OCI-LY7 (cell line): ENCODE data around the gene VPS8.
A peak's percentile ranks its signal among the peaks of the same experiment; 100 is the strongest.

Experiments
- EZH2phosphoT487 ChIP-seq: fragments of 200-600 bp; sonication (generic); IDR thresholded peaks from 2 replicates; pipeline ENCODE4 v1.6.1; 2018; ENCODE audit warnings: low read depth, borderline replicate concordance, mild to moderate bottlenecking, mixed run types, antibody characterized with exemption, low read length, moderate library complexity, mixed read lengths
- TF ChIP-seq, protein P1 (sequence below): fragments of 200-600 bp; sonication (generic); conservative IDR thresholded peaks from 2 replicates; pipeline ENCODE4 v1.5.1; 2014; ENCODE audit warnings: mild to moderate bottlenecking, antibody characterized with exemption, low read length, moderate library complexity, mixed read lengths

- TF ChIP-seq, protein P1, sequence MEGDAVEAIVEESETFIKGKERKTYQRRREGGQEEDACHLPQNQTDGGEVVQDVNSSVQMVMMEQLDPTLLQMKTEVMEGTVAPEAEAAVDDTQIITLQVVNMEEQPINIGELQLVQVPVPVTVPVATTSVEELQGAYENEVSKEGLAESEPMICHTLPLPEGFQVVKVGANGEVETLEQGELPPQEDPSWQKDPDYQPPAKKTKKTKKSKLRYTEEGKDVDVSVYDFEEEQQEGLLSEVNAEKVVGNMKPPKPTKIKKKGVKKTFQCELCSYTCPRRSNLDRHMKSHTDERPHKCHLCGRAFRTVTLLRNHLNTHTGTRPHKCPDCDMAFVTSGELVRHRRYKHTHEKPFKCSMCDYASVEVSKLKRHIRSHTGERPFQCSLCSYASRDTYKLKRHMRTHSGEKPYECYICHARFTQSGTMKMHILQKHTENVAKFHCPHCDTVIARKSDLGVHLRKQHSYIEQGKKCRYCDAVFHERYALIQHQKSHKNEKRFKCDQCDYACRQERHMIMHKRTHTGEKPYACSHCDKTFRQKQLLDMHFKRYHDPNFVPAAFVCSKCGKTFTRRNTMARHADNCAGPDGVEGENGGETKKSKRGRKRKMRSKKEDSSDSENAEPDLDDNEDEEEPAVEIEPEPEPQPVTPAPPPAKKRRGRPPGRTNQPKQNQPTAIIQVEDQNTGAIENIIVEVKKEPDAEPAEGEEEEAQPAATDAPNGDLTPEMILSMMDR, result peak; percentile 91
- TF ChIP-seq EZH2phosphoT487, result no peak
Observed at GRCh38 chr3:184777566-184778356, 34.2 kb upstream of the VPS8 start.
